Peyer's patch (tissue), 4 donors: ENCODE measurements around the gene FILIP1L.

Experiments
- CTCF ChIP-seq, 6 experiments: fragments of 450-650 bp in 4 of 6; fragments of 200-600 bp in 2 of 6; sonication (generic) in 1 of 6; IDR thresholded peaks; one replicate each; pipeline ENCODE4 v1.5.1; 2017 to 2019; ENCODE audit warnings: antibody characterized with exemption in 6 of 6, mild to moderate bottlenecking in 3 of 6, moderate library complexity in 1 of 6
- POLR2A ChIP-seq, 2 donors: fragments of 450-650 bp; IDR thresholded peaks; one replicate each; pipeline ENCODE4 v1.5.1; 2017; ENCODE audit warnings: antibody characterized with exemption in 2 of 2, mild to moderate bottlenecking in 2 of 2, moderate library complexity in 2 of 2

DNA sequence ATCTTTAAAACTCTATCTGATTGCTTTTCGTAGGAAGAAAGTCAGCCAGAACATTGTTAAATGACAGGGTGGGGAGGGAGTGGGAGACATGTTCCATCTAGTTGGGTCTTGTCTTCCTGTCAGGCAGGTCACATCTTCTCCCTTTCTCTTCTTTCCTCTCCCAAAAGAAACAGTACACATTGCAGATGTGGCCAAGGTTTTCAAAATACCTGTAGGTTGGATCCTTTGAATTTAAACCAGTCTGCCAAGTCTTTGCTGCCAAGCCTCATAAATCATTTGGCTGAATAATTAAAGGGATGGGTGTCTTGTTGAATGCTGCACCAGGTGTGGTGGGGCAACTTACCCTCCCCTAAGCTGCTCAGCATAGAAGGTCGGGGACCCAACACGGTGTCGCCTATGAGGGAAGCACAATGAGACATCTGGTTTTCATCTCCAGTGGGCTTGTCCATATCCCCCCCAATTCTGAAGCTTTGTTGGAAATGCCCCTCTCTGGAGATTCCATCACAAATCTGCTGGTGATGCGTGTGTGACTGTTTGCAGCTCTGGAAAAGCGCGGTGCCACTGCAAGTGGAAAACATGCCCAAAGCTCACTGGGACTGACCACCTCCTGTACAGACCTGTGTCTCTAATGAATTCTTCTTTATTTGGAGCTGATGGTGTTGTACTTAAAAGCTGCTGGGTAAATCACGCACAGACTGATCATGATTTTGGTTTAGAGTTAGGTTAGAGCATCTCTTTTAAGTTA lies 112.6 kb downstream of the FILIP1L start:
- TF ChIP-seq CTCF (IDR thresholded peaks at IDR 0.05) (no peak), POLR2A (IDR thresholded peaks at IDR 0.05) (no peak)
